Ovary (tissue), 3 donors: ENCODE measurements around the gene CCL24.
"Not testable (repeated sequence)": the region's sequence is repeated elsewhere in the genome, so short reads cannot be mapped to it uniquely, and the experiment has no call there.

Experiments used
- CTCF ChIP-seq, 3 donors: fragments of 450-650 bp in 2 of 3; fragments of 200-600 bp in 1 of 3; IDR thresholded peaks; one replicate each; pipeline versions ENCODE4 v1.5.1 to v1.8.0; 2016 to 2022; ENCODE audit warnings: antibody characterized with exemption in 3 of 3, mild to moderate bottlenecking in 1 of 3
- EP300 ChIP-seq: sonication (generic); formaldehyde crosslinking; IDR thresholded peaks from one replicate; pipeline ENCODE4 v1.6.1; 2017; ENCODE audit warnings: antibody characterized with exemption
- donor health status: DM: no; HTN: no; CAD: no.

- TF ChIP-seq CTCF (IDR thresholded peaks at IDR 0.05); EP300: not testable (repeated sequence)
Observed at GRCh38 chr7:75779516-75779915, 34.1 kb downstream of the CCL24 start.
